Measurements from ENCODE around the gene HS6ST3.

DNA sequence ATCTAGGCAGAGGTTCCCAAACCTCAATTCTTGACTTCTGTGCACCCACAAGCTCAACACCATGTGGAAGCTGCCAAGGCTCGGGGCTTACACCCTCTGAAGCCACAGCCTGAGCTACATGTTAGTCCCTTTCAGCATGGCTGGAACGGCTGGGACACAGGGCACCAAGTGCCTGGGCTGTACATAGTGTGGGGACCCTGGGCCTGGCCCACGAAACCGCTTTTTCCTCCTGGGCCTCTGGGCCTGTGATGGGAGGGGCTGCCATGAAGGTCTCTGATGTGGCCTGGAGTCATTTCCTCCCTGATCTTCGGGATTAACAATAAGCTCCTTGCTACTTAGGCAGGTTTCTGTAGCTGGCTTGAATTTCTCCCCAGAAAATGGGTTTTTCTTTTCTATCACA is 108.1 kb downstream of the HS6ST3 start:
- TF ChIP-seq, protein P1, sequence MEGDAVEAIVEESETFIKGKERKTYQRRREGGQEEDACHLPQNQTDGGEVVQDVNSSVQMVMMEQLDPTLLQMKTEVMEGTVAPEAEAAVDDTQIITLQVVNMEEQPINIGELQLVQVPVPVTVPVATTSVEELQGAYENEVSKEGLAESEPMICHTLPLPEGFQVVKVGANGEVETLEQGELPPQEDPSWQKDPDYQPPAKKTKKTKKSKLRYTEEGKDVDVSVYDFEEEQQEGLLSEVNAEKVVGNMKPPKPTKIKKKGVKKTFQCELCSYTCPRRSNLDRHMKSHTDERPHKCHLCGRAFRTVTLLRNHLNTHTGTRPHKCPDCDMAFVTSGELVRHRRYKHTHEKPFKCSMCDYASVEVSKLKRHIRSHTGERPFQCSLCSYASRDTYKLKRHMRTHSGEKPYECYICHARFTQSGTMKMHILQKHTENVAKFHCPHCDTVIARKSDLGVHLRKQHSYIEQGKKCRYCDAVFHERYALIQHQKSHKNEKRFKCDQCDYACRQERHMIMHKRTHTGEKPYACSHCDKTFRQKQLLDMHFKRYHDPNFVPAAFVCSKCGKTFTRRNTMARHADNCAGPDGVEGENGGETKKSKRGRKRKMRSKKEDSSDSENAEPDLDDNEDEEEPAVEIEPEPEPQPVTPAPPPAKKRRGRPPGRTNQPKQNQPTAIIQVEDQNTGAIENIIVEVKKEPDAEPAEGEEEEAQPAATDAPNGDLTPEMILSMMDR (IDR thresholded peaks at IDR 0.05 in 8 of 11, conservative IDR thresholded peaks at IDR 0.05 in 3 of 11) = no peak
- no peak for TF ChIP-seq POLR2AphosphoS5 (IDR thresholded peaks at IDR 0.05)
- no peak for TF ChIP-seq POLR2A (IDR thresholded peaks at IDR 0.05)

Measured in spleen (tissue), 7 donors.